HG02759 (cell line): Measurements from ENCODE around the gene CST7.

Source experiments
- ATAC-seq: cut with Tn5 transposase; IDR thresholded peaks from one replicate; pipeline ENCODE4 v1.9.1; 2021; ENCODE audit warnings: mild to moderate bottlenecking, moderate library complexity; ENCODE audit not compliant: unreplicated experiment

The CST7 gene

DNA sequence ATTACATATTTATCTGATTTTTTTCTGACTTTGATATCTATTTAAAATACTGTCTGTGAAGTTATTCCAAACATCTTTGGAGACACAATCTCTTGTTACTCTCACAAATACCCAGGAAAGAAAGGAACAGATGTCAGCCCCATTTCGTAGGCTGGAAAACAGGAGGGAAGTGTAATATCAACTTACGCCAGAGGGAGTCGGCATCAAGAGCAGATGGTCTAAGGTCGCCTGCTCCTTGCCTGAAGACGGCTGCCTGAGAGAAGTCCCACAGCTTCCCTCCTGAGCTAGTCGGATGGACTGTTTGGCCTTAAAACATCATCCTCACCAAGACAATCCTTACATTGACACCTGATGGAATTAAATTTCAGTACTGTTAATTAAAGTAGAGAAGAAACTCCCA is 13.4 kb downstream of the CST7 start:
- no peak for ATAC-seq

DNA sequence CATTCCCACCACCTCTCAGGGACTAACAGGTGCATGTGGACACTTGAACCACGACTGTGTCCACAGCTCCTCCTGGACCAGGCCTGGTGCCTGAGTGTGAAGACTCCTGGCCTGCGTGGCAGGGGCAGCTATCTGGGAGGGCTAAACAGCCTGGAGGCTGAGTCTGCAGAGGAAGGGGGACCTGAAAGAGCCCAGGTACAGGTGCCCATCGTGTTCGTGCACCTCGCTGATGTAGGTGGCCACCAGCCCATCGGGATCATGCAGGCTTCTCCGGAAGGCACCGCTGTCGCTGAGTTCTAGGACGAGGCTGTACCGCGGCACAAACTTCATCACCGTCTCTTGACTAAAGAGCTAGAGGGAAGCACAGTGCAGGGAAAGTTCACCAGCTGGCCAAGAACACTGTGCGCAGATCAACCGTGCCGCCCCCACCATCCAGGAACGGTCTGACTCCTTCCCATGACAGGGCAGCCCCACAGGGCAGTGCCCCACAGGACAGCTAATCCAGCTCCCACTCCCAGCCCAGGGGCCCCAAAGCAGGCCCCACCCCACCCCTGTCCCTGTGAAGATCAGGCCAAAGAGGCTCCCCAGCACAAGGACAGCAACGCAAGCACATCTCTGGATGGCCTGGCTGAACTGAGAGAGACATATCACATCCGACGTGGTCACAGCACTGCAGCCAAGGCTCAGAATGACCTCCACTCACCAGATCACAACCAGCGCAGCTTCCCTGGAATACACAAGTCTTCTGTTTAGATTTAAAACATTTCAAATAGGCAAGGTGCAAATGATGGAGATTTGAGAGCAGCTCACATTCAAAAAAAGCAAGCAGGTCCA is 14.8 kb downstream of the CST7 start:
- no peak for ATAC-seq

DNA sequence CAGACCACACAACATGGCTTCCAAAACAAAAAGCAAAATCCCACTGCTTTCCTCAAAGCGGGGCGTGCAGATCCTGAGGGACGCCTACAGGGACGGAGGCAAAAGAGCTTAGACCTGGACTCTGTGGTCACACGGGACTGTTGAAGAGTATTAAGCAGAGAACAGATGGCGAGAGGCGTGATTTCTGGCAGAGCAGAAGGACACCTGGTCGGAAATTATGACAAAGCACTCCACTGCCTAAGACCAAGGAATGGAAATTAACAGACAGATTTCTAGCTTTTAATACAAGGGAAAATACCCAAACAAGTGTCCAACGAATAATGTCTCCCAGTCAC is 15.4 kb downstream of the CST7 start:
- ATAC-seq = no peak

DNA sequence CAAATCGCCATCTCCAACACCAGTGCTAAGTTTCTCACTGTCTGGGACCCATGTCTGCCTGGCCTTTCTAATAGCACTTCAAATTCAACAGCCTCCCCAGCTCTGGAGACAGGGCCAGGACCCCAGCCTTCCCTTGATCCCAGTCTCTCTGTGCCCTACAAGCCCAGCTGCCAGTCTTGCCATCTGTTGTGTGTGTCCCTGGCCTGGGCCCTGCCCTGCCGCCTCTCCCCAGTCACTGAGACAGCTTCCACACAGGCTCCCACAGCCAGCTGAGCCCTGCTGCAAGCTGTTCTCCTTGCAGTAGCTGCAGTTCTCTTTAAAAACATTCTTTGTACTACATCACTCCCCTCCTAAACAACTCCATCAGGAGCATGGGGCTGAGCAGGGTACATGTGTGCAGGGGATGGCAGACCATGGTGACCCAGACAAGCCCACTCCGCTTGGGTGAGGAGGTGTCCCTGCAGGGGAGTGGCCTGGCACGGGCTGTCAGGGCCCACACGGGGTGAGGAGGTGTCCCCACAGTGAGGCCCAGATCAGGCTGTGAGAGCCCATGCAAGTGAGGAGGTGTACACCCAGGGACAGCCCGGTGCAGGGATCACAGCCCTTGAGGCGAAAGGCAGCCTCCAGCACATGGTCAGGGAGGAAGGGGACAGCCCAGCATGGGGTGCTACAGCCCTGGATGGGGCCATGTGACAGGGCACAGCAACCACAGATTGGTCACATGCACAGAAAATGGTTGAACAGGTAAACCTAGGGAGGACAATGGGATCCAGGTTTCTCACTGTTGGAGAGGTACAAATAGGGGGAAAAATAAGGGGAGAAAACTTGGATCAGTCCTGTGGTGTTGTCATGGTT is 16.2 kb downstream of the CST7 start:
- no peak for ATAC-seq

DNA sequence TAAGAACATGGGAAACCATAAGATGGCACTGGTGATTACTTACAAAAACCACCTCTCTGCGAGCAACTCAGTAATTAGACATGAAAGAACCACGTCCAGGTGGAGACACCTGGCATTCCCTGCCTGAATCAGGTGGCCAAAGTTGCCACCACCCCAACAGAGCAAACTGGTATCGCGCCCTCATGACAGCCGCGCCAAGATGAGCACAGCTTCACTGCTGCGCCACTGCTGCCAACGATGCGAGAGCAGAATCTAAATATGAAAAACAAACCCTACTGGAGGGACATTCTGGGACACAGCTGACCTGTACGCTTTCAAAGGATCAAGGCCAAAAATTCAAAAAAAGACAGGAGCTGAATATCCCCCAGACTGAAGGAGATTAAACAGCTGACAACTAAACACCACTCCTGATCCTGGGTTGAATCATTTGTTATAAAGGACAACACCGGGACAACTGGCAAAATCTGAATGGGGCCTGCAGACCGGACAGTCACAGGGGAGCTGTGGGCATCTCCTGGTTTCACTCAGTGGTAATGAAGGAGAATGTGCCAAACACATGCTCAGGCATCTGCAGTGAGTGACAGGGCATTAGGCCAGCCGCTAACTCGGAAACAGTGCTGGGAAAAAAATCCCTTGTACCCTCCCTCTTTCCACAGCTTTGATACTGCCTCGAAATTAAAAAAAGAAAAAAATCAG is 17.4 kb downstream of the CST7 start:
- ATAC-seq = no peak

DNA sequence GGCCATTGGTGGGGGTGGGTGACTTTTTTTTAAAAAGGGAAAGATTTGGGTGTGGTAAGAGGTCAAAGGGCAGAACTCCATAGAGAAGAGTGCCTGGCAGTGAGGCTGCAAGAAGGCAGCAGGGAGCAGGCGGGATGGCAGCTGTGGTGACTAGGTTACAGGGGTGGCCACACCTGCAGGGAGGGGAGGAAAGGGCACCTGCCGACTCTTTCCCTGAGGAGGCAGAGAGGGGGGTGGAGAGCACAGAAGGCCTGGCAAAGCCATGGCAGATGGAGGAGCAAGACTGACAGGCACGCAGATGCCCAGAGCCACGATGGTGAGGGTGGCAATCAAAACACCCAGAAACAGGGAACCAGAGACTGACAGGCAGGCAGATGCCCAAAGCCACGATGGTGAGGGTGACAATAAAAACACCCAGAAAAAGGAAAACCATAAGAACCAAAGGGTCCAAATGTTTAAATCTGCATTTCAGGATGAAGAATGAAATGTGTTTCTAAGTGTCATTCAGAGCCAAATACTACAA is 19.3 kb downstream of the CST7 start:
- no peak for ATAC-seq

DNA sequence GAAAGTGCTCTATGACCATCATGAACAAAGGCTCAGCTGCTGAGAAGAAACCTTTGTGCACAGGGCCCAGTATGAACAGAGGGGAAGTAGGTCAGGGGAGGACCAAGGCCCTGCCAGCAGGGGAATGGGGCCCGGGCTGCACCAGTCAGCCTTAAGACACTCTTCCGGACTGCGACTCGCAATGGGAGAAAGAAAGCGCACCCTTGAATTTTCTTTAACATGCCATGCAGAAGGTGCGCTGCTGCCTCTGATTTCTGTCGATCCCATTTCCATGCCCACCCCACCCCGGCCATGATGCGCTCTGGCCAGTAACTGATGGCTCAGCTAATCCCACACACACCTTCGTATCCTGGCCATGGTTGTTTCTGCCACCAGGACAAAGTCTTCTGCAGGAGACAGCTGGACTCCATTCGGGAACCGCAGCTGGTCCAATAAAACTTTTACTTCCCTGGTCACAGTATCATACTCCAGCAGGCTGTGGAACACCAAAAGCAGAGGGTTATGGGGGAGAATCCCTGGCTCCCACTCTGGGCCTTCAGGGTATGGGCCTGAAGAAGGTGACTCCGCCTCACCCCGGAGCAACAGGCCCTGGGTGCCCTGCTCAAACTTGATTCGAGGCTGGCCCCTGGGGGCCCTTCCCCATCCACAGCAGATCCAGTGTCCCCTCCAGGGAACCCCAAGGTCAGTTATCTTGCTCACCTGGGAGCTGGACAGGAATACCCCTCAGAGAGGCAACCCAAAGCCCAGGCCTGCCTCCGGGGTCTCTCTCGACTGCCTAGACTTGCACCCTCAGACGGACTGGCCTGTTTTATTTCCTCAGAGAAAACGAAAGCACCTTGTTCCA is 20.3 kb downstream of the CST7 start:
- ATAC-seq = no peak

DNA sequence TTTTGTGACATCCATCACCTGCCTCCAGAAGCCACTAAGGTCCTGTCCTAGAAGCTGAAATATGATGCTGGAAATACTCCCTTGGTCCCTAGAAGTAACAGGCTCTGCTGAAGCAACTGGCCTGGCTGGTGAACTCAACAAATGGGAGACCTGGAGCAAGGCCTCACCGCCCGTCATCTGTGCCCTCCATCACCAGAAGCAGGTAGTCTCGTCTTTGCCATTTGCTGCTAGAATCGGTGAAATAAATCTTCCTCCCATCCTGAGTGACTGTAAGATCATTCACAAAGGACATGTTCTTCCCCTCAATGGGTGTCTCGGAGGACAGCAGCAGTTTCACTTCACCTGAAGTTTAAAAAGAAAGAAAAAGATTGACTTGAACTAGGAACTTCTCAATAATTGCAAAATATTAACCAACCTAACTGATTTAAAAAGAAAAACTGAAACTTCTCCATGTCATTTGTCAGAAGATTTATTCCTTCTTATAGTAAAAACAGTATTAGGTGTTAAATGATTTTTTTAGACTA is 21.0 kb downstream of the CST7 start:
- ATAC-seq = no peak

DNA sequence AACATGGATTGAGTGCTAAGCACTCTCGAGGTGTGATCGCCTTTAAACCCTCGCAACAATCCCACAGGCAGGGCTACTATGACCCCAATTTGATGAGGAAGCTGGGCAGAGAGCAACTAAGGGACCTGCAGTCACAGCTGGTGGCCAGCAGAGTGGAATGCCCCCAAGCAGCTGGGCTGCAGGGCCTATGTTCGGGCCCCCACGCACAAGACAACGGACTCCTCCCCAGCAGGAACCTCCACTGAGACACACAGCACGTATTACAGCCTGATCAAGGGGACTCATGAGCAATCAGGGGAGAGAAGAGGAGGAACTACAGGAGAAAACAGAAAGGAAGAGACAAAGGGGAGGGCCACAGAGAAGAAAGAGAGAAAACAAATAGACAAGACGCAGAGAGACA is 21.7 kb downstream of the CST7 start:
- no peak for ATAC-seq

DNA sequence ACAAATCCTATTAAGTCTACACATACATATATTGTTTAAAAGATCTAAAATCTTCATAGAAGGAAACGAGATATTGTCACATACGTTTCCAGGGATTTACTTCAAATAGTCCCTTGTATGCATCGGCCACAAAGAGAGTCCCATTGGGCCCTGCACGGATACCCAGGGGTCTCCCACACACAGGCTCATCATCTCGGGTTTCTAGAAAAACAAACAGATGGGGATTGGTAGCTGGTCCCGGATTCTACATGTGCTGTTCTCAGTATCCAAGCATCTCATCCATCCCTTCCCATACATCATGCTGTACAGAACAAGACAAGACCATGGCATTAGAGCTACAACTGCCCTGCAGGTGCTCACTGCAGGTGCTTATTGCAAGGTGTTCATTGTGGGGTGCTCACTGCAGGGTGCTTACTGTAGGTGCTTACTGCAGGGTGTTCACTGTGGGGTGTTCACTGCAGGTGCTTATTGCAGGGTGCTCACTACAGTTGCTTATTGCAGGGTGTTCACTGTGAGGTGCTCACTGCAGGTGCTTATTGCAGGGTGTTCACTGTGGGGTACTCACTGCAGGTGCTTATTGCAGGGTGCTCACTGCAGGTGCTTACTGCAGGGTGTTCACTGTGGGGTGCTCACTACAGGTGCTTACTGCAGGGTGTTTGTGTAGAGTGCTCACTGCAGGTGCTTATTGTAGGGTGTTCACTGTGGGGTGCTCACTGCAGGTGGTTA is 22.5 kb downstream of the CST7 start:
- no peak for ATAC-seq

DNA sequence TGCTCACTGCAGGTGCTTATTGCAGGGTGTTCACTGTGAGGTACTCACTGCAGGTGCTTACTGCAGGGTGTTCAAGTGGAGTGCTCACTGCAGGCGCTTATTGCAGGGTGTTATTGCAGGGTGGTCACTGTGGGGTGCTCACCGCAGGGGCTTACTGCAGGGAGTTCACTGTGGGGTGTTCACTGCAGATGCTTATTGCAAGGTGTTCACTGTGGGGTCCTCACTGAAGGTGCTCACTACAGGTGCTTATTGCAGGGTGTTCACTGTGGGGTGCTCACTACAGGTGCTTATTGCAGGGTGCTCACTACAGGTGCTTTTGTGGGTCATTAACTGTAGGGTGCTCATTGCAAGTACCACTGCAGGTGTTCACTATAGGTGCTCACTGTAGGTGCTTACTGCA is 23.3 kb downstream of the CST7 start:
- ATAC-seq = no peak

DNA sequence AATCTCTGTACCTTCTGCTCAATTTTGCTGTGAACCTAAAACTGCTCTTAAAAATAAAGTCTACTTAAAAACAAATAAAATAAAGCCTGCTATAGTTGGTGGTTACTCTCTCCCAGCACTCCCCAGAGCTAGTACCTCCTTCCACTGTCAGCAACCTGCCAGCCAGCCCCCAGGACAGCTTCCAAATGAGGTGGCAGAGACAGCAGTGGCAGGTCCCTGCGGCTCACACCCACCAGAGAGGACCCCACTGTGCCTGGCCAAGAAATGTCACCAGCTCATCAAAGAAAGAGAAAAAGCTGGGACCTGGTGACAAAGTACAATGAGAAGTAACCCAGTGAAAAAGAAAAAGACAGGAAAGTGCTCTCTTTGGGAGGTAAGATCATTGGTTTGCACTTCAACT is 28.3 kb downstream of the CST7 start:
- ATAC-seq = no peak

DNA sequence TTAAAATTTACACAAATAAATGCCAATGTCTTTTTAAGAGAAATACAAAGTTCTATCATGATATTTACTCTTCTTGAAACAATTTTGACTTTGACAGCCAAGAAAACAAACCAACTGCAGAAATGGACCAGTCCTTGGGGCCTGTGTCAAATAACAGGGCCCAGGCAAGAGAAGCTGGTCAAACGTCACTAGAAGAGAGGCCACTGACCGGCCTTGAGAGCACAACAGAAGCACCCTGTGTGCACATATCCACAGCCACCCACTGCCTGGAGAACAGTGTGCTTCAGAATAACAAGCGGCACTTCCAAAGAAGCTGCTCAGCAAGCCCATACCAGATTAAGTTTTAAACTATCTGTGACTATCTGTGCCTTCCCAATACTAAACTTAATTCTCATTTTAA is 28.7 kb downstream of the CST7 start:
- no peak for ATAC-seq

DNA sequence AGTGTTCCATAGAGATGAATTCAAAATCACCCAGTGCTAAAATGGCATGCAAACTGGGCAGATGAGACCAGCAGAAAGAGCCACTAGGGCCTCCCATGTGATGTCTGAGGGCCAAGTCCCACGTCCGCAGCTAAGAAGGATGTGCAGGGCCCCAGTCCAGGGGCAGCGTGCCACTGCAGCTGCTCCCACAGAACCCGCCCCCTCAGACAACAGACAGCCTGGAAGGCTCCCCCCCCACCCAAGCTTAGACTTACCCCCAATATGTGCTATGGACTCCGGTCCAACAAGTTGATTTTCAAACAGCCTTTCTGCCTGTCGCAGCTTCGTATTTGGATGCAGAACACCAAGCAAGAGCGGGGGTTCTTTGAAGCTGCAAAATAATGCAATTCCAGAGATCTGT is 29.4 kb downstream of the CST7 start:
- ATAC-seq = no peak

DNA sequence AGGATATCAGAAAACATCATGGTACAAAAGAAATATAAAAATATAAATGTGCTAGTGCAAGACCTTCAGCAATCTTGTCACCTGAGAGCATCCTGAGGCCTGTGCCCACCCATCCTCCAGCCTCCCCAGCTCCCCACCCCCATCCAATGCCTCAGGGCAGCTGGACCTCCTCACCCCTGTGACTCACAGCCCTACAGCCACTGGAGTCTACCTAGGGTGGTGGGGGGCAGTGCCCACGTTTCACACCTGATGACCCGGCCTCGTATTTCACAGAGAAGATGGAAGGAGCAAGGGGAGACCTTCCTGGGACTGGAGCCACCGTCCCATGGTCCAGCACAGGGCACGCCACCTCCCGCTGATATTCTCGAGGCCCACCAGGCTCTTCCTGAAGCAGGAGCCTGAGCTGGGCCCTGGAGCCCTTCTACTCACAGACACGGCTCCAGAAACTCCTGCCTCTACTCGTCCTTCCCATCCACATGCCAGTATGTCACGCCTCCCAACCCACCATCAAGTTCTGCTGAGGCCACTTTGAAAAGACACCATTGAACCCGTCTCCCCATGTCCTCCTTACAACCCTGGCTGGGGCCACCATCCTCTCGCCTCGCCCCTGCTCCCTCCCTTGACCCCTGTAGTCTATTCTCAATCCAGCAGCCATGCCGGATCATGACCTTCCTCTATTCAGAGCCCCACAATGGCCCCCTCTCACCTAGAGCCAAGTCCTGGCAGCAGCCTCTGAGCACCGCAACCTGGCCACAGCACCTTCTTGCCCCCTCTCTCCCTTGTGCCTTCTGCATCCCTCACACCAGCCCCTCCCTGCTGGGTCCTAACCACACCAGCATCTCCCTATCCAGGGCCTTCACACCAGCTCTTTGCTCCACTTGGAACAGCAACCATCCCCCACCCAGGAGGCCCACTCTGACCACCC is 30.2 kb downstream of the CST7 start:
- no peak for ATAC-seq

DNA sequence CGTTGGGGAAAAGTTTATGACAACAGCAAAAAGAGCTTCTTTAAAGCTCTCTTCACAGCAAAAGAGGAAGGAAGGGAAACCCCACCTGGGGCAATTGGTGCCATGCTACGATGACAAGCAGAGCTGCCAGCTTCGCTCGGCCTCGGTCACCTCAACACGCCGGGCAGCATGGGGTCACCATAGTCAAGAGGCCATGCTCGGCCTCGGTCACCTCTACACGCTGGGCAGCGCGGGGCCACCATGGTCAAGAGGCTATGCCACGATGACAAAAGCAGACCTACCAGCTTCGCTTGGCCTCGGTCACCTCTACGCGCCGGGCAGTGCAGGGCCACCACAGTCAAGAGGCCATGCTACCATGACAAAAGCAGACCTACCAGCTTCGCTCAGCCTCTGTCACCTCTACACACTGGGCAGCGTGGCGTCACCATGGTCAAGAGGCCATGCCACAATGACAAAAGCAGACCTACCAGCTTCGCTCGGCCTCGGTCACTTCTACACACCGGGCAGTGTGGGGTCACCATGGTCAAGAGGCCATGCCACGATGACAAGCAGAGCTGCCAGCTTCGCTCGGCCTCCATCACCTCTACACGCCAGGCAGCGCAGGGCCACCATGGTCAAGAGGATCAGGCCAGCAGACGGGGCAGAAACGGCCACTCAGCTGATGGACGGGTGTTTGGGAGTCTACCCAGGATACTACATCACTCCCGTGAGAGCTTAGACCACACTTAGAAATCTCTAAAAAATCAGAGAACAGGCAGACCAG is 31.4 kb downstream of the CST7 start:
- no peak for ATAC-seq

DNA sequence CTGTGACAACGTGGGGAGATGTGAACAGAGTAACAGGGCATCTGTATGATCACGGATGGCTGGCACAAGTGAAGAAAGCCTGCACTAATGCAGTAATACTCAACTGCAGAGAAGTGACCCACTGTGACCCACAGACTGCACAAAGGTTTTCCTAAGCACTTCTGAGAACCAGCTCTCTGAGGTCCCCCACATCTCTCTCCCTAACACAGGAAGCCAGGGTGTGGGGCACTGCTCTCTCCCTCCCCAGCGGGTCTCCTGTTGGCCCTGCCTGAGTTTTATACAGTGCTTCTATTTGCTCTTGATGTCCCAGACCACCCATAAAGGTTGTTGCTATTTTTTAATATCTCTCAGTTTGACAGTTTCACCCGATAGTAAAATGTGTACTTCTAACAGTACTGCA is 32.2 kb downstream of the CST7 start:
- no peak for ATAC-seq

DNA sequence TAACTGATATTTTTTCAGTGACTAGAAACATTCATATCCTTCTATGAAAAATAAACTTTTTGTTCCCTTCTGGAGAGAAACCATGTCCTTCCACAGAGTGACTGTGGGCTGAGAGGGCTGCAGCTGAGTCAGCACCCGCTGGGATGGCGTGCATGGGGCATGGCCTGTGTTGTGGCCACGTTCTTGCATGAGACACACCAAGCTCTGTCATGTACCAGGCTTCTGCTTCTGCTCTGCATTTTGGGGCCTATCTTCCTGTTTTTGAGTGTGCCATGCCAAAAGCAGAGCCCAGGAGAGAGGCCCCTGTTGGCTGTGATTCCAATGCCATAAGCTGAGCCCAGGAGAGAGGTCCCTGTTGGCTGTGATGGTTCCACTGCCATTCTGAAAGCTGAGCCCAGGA is 32.7 kb downstream of the CST7 start:
- no peak for ATAC-seq
